ENCODE data around the gene SGK2. TPM values are rescaled to one million over a fixed set of nuclear protein-coding genes. Genes with fewer than 3 reads are reported as not detected.

Gene SGK2
- total and polyA plus RNA-seq, 2 of the 13 experiments (the other 11 are each of a cell fraction or from before 2014, with no cell fraction given), result 6.2 to 29.4 TPM

DNA sequence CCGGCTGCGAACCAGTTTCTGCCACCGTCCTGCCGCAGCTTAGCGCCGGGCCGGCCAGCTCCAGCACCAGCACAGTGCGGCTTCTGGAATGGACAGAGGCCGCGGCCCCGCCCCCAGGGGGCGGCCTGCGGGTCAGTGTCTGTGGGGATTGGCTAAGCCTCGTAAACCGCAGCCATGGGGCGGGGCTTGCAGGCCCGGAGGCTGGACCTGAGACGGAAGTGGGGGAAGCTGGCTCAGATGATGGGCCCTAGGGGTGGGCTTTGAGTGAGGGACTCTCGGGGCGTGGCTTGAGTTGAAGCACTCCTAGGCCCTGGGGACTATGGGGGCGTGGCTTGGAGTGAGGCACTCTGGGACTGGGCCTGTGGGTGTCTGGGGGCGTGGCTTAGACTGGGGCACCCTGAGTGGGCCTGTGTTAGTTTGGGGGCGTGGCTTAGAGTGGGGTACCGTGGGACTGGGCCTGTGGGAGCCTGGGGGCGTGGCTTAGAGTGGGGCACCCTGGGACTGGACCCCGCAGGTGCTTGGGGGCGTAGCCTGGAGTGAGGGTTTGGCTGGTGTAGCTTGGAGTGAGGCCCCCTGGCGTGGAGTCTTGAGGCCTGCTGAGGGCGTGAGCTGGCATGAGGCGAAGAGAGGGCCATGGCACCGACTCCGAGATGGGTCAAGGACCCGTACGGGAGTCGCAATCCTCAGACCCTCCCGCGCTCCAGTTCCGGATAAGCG, 44.7 kb upstream of the SGK2 start (continued):
- peak; percentile 71; the same call in 1 of the 2 replicates for TF ChIP-seq ZNF275 (CRISPR knock-in tag; IDR thresholded peaks at IDR 0.05; ENCODE audit: borderline replicate concordance)
- TF ChIP-seq CCDC6 (CRISPR knock-in tag; IDR thresholded peaks at IDR 0.05), result peak; percentile 47; the same call in 1 of the 2 replicates
- peak; percentile 72 for TF ChIP-seq AGO2 (optimal IDR thresholded peaks at IDR 0.05; ENCODE audit: low read depth, low read length)
- TF ChIP-seq SP5 (CRISPR knock-in tag; IDR thresholded peaks at IDR 0.05; ENCODE audit: borderline replicate concordance, low read depth), result peak; percentile 0; the same call in 1 of the 2 replicates
- peak; percentile 39; the same call in 1 of the 2 replicates for TF ChIP-seq HOXD1 (CRISPR knock-in tag; IDR thresholded peaks at IDR 0.05)
- no peak for TF ChIP-seq NBN (conservative IDR thresholded peaks at IDR 0.05)
- no peak for TF ChIP-seq ZNF333 (CRISPR knock-in tag; IDR thresholded peaks at IDR 0.05; ENCODE audit: borderline replicate concordance)
- TF ChIP-seq, protein P1, sequence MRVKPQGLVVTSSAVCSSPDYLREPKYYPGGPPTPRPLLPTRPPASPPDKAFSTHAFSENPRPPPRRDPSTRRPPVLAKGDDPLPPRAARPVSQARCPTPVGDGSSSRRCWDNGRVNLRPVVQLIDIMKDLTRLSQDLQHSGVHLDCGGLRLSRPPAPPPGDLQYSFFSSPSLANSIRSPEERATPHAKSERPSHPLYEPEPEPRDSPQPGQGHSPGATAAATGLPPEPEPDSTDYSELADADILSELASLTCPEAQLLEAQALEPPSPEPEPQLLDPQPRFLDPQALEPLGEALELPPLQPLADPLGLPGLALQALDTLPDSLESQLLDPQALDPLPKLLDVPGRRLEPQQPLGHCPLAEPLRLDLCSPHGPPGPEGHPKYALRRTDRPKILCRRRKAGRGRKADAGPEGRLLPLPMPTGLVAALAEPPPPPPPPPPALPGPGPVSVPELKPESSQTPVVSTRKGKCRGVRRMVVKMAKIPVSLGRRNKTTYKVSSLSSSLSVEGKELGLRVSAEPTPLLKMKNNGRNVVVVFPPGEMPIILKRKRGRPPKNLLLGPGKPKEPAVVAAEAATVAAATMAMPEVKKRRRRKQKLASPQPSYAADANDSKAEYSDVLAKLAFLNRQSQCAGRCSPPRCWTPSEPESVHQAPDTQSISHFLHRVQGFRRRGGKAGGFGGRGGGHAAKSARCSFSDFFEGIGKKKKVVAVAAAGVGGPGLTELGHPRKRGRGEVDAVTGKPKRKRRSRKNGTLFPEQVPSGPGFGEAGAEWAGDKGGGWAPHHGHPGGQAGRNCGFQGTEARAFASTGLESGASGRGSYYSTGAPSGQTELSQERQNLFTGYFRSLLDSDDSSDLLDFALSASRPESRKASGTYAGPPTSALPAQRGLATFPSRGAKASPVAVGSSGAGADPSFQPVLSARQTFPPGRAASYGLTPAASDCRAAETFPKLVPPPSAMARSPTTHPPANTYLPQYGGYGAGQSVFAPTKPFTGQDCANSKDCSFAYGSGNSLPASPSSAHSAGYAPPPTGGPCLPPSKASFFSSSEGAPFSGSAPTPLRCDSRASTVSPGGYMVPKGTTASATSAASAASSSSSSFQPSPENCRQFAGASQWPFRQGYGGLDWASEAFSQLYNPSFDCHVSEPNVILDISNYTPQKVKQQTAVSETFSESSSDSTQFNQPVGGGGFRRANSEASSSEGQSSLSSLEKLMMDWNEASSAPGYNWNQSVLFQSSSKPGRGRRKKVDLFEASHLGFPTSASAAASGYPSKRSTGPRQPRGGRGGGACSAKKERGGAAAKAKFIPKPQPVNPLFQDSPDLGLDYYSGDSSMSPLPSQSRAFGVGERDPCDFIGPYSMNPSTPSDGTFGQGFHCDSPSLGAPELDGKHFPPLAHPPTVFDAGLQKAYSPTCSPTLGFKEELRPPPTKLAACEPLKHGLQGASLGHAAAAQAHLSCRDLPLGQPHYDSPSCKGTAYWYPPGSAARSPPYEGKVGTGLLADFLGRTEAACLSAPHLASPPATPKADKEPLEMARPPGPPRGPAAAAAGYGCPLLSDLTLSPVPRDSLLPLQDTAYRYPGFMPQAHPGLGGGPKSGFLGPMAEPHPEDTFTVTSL (CRISPR knock-in tag; IDR thresholded peaks at IDR 0.05; ENCODE audit: borderline replicate concordance), result no peak
- peak; percentile 39; the same call in 1 of the 2 replicates for TF ChIP-seq MEIS2 (CRISPR knock-in tag; IDR thresholded peaks at IDR 0.05)
- no peak for TF ChIP-seq NR0B2 (CRISPR knock-in tag; IDR thresholded peaks at IDR 0.05)
- no peak for TF ChIP-seq EED (CRISPR knock-in tag; IDR thresholded peaks at IDR 0.05)
- TF ChIP-seq ZSCAN5A (CRISPR knock-in tag; IDR thresholded peaks at IDR 0.05; ENCODE audit: borderline replicate concordance), result no peak
- no peak for TF ChIP-seq MTF2 (CRISPR knock-in tag; IDR thresholded peaks at IDR 0.05; ENCODE audit: borderline replicate concordance)
- TF ChIP-seq PTBP1 (IDR thresholded peaks at IDR 0.05; ENCODE audit: low read depth, low read length, poor library complexity, severe bottlenecking), result no peak
- peak; percentile 19; the same call in 1 of the 2 replicates for TF ChIP-seq MTA1 (CRISPR knock-in tag; IDR thresholded peaks at IDR 0.05; ENCODE audit: borderline replicate concordance)
- no peak for TF ChIP-seq CEBPZ (IDR thresholded peaks at IDR 0.05; ENCODE audit: low read length)

Measured in HepG2 (cell line).